Tracheal epithelial cell (primary cell): ENCODE results near the gene POU1F1. TPM values are rescaled to one million over a fixed set of nuclear protein-coding genes. Genes with fewer than 3 reads are reported as not detected.

ENCODE experiments used
- total RNA-seq: library from RNA; depleted of rRNA; stranded (reverse); fragments of >200 nt; gene quantifications from 2 replicates; pipeline ENCODE4 v1.2.1, GENCODE V29; 2014

The POU1F1 gene
- total RNA-seq = not detected in 2 replicates

GRCh38 chr3:87276484-87276883 is at the start of gene POU1F1:
Gene POU1F1, minus strand, starts transcription at chr3:87276584. Its CDS starts 122 bp downstream, at chr3:87276462.

GRCh38 chr3:87227104-87227834 is 49.1 kb downstream of the POU1F1 start, which contains the start of gene CHMP2B:
Gene CHMP2B, plus strand, starts transcription at chr3:87227309. Its CDS starts 214 bp downstream, at chr3:87227523.

Other genes starting within 250 kb of the POU1F1 start
- gene CHMP2B, start 49.3 kb downstream of the POU1F1 start, total RNA-seq = 27.5 and 38.4 TPM in 2 replicates